IPS-20b (cell line): Measurements from ENCODE around the gene RSPO3.

Source experiments
- H3K27ac ChIP-seq: one replicate; pipeline ENCODE4 v1.5.1; 2013; ENCODE audit warnings: low read length
- H3K27me3 ChIP-seq: 2 replicates; pipeline ENCODE4 v1.6.1; 2013; ENCODE audit warnings: mild to moderate bottlenecking, low read length, inconsistent platforms; ENCODE audit not compliant: insufficient read depth
- H3K36me3 ChIP-seq: 2 replicates; pipeline ENCODE4 v1.6.1; 2013; ENCODE audit warnings: low read depth, mild to moderate bottlenecking, inconsistent platforms, low read length, moderate library complexity; ENCODE audit not compliant: insufficient read depth
- H3K4me1 ChIP-seq: 2 replicates; pipeline ENCODE4 v1.6.1; 2013; ENCODE audit warnings: mild to moderate bottlenecking, control low read depth, inconsistent platforms, low read length, moderate library complexity; ENCODE audit not compliant: insufficient read depth
- H3K4me3 ChIP-seq: 2 replicates; pipeline ENCODE4 v1.5.1; 2013; ENCODE audit warnings: mild to moderate bottlenecking, low read length, inconsistent platforms
- H3K9ac ChIP-seq: 2 replicates; pipeline ENCODE4 v1.6.1; 2013; ENCODE audit warnings: low read depth, mild to moderate bottlenecking, inconsistent platforms, low read length, moderate library complexity
- H3K9me3 ChIP-seq: 2 replicates; pipeline ENCODE4 v1.6.1; 2013; ENCODE audit warnings: mild to moderate bottlenecking, low read depth, low read length, inconsistent platforms; ENCODE audit not compliant: insufficient read depth

Gene RSPO3

GRCh38 chr6:127118298-127119101, at the start of gene RSPO3:
Gene RSPO3 (plus strand): TSS chr6:127118671. CDS start chr6:127119193, 522 bp downstream.
- H3K9me3 ChIP-seq: no peaks in the 10 kb centered on the region
- 0 out of 2 replicates have a peak within 1 kb of the TSS, but pooled peaks have one; percentile 21 for H3K9ac ChIP-seq
- peak within 1 kb of the TSS; percentile 75 for H3K4me3 ChIP-seq
- no peak within 1 kb of the TSS for H3K27ac ChIP-seq
- H3K36me3 ChIP-seq: no peaks in the 10 kb centered on the region
- peaks cover 72% of the 10 kb centered on the region for H3K27me3 ChIP-seq
- no peaks in the 10 kb centered on the region; the same call in 1 of the 2 replicates for H3K4me1 ChIP-seq

- Histone ChIP-seq H3K27ac (no peak overlapping the region), H3K36me3 (no peaks in the 10 kb centered on the region), H3K9me3 (no peaks in the 10 kb centered on the region), H3K4me3 (no peak overlapping the region), H3K9ac (no peak overlapping the region), H3K4me1 (no peaks in the 10 kb centered on the region; the same call in 1 of the 2 replicates), H3K27me3 (no peaks in the 10 kb centered on the region)
Measured at GRCh38 chr6:127069659-127070279, 48.7 kb upstream of the RSPO3 start.

GRCh38 chr6:127073222-127073621, 45.2 kb upstream of the RSPO3 start:
- H3K9me3 ChIP-seq: no peaks in the 10 kb centered on the region
- H3K4me1 ChIP-seq: peaks cover 5% of the 10 kb centered on the region; the same call in 1 of the 2 replicates
- H3K27me3 ChIP-seq: no peaks in the 10 kb centered on the region
- H3K4me3 ChIP-seq: no peak overlapping the region
- no peak overlapping the region for H3K9ac ChIP-seq
- no peak overlapping the region for H3K27ac ChIP-seq
- H3K36me3 ChIP-seq: no peaks in the 10 kb centered on the region

GRCh38 chr6:127076466-127076865, 42.0 kb upstream of the RSPO3 start:
- Histone ChIP-seq H3K36me3 (no peaks in the 10 kb centered on the region), H3K27me3 (no peaks in the 10 kb centered on the region), H3K9ac (no peak overlapping the region), H3K27ac (no peak overlapping the region), H3K4me3 (no peak overlapping the region), H3K9me3 (no peaks in the 10 kb centered on the region), H3K4me1 (peaks cover 5% of the 10 kb centered on the region; the same call in 1 of the 2 replicates)

- Histone ChIP-seq H3K36me3 (no peaks in the 10 kb centered on the region), H3K9me3 (no peaks in the 10 kb centered on the region), H3K9ac (no peak overlapping the region), H3K4me1 (peaks cover 5% of the 10 kb centered on the region; the same call in 1 of the 2 replicates), H3K27me3 (no peaks in the 10 kb centered on the region), H3K4me3 (no peak overlapping the region), H3K27ac (no peak overlapping the region)
Measured at GRCh38 chr6:127077886-127078285, 40.6 kb upstream of the RSPO3 start.

GRCh38 chr6:127078669-127079068, 39.8 kb upstream of the RSPO3 start:
- Histone ChIP-seq H3K4me3 (no peak overlapping the region), H3K27ac (no peak overlapping the region), H3K9me3 (no peaks in the 10 kb centered on the region), H3K27me3 (no peaks in the 10 kb centered on the region), H3K4me1 (peaks cover 5% of the 10 kb centered on the region; the same call in 1 of the 2 replicates), H3K9ac (no peak overlapping the region), H3K36me3 (no peaks in the 10 kb centered on the region)

GRCh38 chr6:127079681-127080080, 38.8 kb upstream of the RSPO3 start:
- H3K27ac ChIP-seq: no peak overlapping the region
- peaks cover 5% of the 10 kb centered on the region; the same call in 1 of the 2 replicates for H3K4me1 ChIP-seq
- no peak overlapping the region for H3K9ac ChIP-seq
- H3K36me3 ChIP-seq: no peaks in the 10 kb centered on the region
- no peaks in the 10 kb centered on the region for H3K9me3 ChIP-seq
- no peak overlapping the region for H3K4me3 ChIP-seq
- no peaks in the 10 kb centered on the region for H3K27me3 ChIP-seq

GRCh38 chr6:127080081-127080480, 38.4 kb upstream of the RSPO3 start:
- H3K36me3 ChIP-seq: no peaks in the 10 kb centered on the region
- H3K9me3 ChIP-seq: no peaks in the 10 kb centered on the region
- H3K4me1 ChIP-seq: 0 out of 2 replicates have a peak, but pooled peaks cover 5% of the 10 kb centered on the region
- H3K27ac ChIP-seq: no peak overlapping the region
- no peak overlapping the region for H3K4me3 ChIP-seq
- H3K27me3 ChIP-seq: no peaks in the 10 kb centered on the region
- H3K9ac ChIP-seq: no peak overlapping the region

GRCh38 chr6:127083231-127083962, 35.1 kb upstream of the RSPO3 start:
- Histone ChIP-seq H3K9ac (no peak overlapping the region), H3K4me1 (no peaks in the 10 kb centered on the region), H3K4me3 (no peak overlapping the region), H3K9me3 (no peaks in the 10 kb centered on the region), H3K36me3 (no peaks in the 10 kb centered on the region), H3K27ac (no peak overlapping the region), H3K27me3 (no peaks in the 10 kb centered on the region)

- no peaks in the 10 kb centered on the region for H3K27me3 ChIP-seq
Measured at GRCh38 chr6:127083963-127084310, 34.5 kb upstream of the RSPO3 start.

GRCh38 chr6:127085181-127085580, 33.3 kb upstream of the RSPO3 start:
- Histone ChIP-seq H3K27ac (no peak overlapping the region), H3K4me1 (peaks cover 6% of the 10 kb centered on the region), H3K9me3 (no peaks in the 10 kb centered on the region), H3K36me3 (no peaks in the 10 kb centered on the region), H3K27me3 (no peaks in the 10 kb centered on the region), H3K4me3 (no peak overlapping the region), H3K9ac (no peak overlapping the region)

More at GRCh38 chr6:127083963-127084310, 34.5 kb upstream of the RSPO3 start:
- Histone ChIP-seq H3K4me1 (no peaks in the 10 kb centered on the region), H3K9me3 (no peaks in the 10 kb centered on the region), H3K36me3 (no peaks in the 10 kb centered on the region), H3K9ac (no peak overlapping the region), H3K4me3 (no peak overlapping the region), H3K27ac (no peak overlapping the region)
